ENCODE measurements around the gene SLC6A4. TPM values are rescaled to one million over a fixed set of nuclear protein-coding genes. Genes with fewer than 3 reads are reported as not detected.

SLC6A4 gene
- total RNA-seq, 2 donors from 2014 or later, result 0.38 to 1.8 TPM

DNA sequence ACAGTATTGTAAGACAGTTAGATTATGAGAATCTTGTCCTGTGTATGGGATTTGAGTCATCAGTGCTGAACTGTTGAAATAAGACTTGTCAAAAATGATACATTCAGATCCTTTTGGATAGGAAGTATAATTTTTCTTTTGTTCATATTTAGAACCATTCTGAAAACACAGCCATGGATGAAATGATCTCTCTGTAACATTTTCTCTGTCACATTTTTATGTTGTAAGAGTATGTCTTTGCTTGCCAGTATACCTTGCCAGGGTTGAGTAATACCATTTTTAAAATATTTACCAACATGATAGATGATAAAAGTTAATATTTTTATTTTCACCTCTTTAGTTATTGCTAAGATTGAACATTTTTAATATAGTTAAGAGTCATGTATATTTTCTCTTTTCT, 73.9 kb downstream of the SLC6A4 start:
- no peaks in the 10 kb centered on the region for H3K27me3 ChIP-seq (ENCODE audit: control insufficient read depth, insufficient read depth, low read length, poor library complexity, severe bottlenecking)
- H3K9me3 ChIP-seq (ENCODE audit: control insufficient read depth, low read length), result peaks cover 35% of the 10 kb centered on the region
- Mint-ChIP-seq H3K27ac (no peak overlapping the region), H3K4me3 (no peak overlapping the region), H3K36me3 (ENCODE audit: low read depth) (peaks cover 64% of the 10 kb centered on the region), H3K27me3 (ENCODE audit: insufficient read depth) (no peaks in the 10 kb centered on the region), H3K4me1 (no peaks in the 10 kb centered on the region), H3K9me3 (peaks cover 23% of the 10 kb centered on the region)
- H3K9ac ChIP-seq (ENCODE audit: extremely low read depth, low read length, poor library complexity, severe bottlenecking), result no peak overlapping the region
- DNase-seq, result no peak
- no peak overlapping the region for H3K4me3 ChIP-seq (ENCODE audit: low read length)
- no peak overlapping the region for H3K27ac ChIP-seq (ENCODE audit: low read depth, low read length)
- peaks cover 74% of the 10 kb centered on the region for H3K36me3 ChIP-seq (ENCODE audit: control insufficient read depth, insufficient read depth, low read length)
- TF ChIP-seq, protein P1, sequence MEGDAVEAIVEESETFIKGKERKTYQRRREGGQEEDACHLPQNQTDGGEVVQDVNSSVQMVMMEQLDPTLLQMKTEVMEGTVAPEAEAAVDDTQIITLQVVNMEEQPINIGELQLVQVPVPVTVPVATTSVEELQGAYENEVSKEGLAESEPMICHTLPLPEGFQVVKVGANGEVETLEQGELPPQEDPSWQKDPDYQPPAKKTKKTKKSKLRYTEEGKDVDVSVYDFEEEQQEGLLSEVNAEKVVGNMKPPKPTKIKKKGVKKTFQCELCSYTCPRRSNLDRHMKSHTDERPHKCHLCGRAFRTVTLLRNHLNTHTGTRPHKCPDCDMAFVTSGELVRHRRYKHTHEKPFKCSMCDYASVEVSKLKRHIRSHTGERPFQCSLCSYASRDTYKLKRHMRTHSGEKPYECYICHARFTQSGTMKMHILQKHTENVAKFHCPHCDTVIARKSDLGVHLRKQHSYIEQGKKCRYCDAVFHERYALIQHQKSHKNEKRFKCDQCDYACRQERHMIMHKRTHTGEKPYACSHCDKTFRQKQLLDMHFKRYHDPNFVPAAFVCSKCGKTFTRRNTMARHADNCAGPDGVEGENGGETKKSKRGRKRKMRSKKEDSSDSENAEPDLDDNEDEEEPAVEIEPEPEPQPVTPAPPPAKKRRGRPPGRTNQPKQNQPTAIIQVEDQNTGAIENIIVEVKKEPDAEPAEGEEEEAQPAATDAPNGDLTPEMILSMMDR (conservative IDR thresholded peaks at IDR 0.05), result no peak
- no peaks in the 10 kb centered on the region for H3K4me1 ChIP-seq (ENCODE audit: control insufficient read depth, insufficient read depth, low read length)

- no peak overlapping the region for H3K27ac ChIP-seq (ENCODE audit: low read depth, low read length)
- H3K4me1 ChIP-seq (ENCODE audit: control insufficient read depth, insufficient read depth, low read length), result no peaks in the 10 kb centered on the region
- H3K9ac ChIP-seq (ENCODE audit: extremely low read depth, low read length, poor library complexity, severe bottlenecking), result no peak overlapping the region
- Mint-ChIP-seq H3K9me3 (peaks cover 23% of the 10 kb centered on the region), H3K4me3 (no peak overlapping the region), H3K27ac (no peak overlapping the region), H3K27me3 (ENCODE audit: insufficient read depth) (no peaks in the 10 kb centered on the region), H3K4me1 (no peaks in the 10 kb centered on the region), H3K36me3 (ENCODE audit: low read depth) (peaks cover 64% of the 10 kb centered on the region)
- H3K9me3 ChIP-seq (ENCODE audit: control insufficient read depth, low read length), result peaks cover 35% of the 10 kb centered on the region
- TF ChIP-seq, protein P1 (conservative IDR thresholded peaks at IDR 0.05), result no peak
- H3K27me3 ChIP-seq (ENCODE audit: control insufficient read depth, insufficient read depth, low read length, poor library complexity, severe bottlenecking), result no peaks in the 10 kb centered on the region
- peaks cover 72% of the 10 kb centered on the region for H3K36me3 ChIP-seq (ENCODE audit: control insufficient read depth, insufficient read depth, low read length)
- no peak for DNase-seq
- no peak overlapping the region for H3K4me3 ChIP-seq (ENCODE audit: low read length)
- 90 to 100% methylated on average over 2 to 3 of the region's 3 CpGs for WGBS, 2 experiments (ENCODE audit: insufficient coverage in 1 of 2, insufficient read length in 1 of 2)
Measured at GRCh38 chr17:30160419-30161172, 74.9 kb downstream of the SLC6A4 start.

DNA sequence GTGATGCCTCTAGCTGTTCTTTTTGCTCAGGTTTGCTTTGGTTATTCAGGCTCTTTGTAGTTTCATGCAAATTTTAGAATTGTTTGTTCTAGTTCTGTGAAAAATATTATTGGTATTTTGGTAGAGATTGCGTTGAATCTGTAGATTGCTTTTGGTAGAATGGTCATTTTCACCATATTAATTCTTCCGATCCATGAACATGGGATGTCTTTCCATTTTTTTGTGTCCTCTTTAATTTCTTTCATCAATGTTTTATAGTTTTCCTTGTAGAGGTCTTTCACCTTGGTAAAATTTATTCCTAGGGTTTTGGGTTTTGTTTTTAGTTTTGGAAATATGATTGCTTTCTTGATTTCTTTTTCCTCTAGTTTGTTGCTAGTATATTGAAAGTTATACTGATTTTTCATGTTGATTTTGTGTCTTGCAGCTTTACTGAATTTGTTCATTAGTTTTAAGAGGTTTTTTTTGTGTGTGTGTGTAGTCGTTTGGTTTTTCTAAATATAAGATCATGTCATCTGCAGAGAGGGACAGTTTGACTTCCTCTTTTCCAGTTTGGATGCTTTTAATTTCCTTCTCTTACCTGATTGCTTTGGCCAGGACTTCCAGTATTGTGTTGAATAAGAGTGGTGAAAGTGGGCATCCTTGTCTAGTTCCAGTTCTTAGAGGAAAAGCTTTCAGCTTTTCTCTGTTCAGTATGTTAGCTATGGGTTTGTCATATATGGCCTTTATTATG, 76.4 kb downstream of the SLC6A4 start:
- H3K9me3 ChIP-seq (ENCODE audit: control insufficient read depth, low read length), result peaks cover 35% of the 10 kb centered on the region
- no peak for DNase-seq
- H3K27ac Mint-ChIP-seq, result no peak overlapping the region

More for the DNA sequence above, 76.4 kb downstream of the SLC6A4 start:
- Histone ChIP-seq H3K4me1 (ENCODE audit: control insufficient read depth, insufficient read depth, low read length) (no peaks in the 10 kb centered on the region), H3K36me3 (ENCODE audit: control insufficient read depth, insufficient read depth, low read length) (peaks cover 58% of the 10 kb centered on the region), H3K9ac (ENCODE audit: extremely low read depth, low read length, poor library complexity, severe bottlenecking) (no peak overlapping the region), H3K27ac (ENCODE audit: low read depth, low read length) (no peak overlapping the region), H3K4me3 (ENCODE audit: low read length) (no peak overlapping the region), H3K27me3 (ENCODE audit: control insufficient read depth, insufficient read depth, low read length, poor library complexity, severe bottlenecking) (no peaks in the 10 kb centered on the region)
- H3K36me3 Mint-ChIP-seq (ENCODE audit: low read depth), result peaks cover 70% of the 10 kb centered on the region
- no peaks in the 10 kb centered on the region for H3K4me1 Mint-ChIP-seq
- H3K9me3 Mint-ChIP-seq, result peaks cover 23% of the 10 kb centered on the region
- H3K4me3 Mint-ChIP-seq, result no peak overlapping the region
- TF ChIP-seq, protein P1 (conservative IDR thresholded peaks at IDR 0.05), result no peak
- WGBS, 2 experiments (ENCODE audit: insufficient coverage in 1 of 2, insufficient read length in 1 of 2), result 92 to 100% methylated on average over 2 of the region's 3 CpGs
- H3K27me3 Mint-ChIP-seq (ENCODE audit: insufficient read depth), result no peaks in the 10 kb centered on the region

All from endodermal cell (in vitro differentiated cells).